MM.1S (cell line): ENCODE results near the gene SGK1.

Experiments used
- EZH2 ChIP-seq: fragments of 300-600 bp; sonication (generic); optimal IDR thresholded peaks from 2 replicates; pipeline ENCODE3; 2017; ENCODE audit warnings: low read depth, mild to moderate bottlenecking, antibody characterized with exemption, low read length, mixed read lengths
- EZH2phosphoT487 ChIP-seq: fragments of 300-600 bp; sonication (generic); IDR thresholded peaks from 2 replicates; pipeline ENCODE4 v1.6.1; 2018; ENCODE audit warnings: antibody characterized with exemption, low read length
- TF ChIP-seq, protein P1 (sequence below): fragments of 300-600 bp; sonication (generic); IDR thresholded peaks from 2 replicates; pipeline ENCODE4 v1.5.1; 2016; ENCODE audit warnings: antibody characterized with exemption, low read length, mixed read lengths

DNA sequence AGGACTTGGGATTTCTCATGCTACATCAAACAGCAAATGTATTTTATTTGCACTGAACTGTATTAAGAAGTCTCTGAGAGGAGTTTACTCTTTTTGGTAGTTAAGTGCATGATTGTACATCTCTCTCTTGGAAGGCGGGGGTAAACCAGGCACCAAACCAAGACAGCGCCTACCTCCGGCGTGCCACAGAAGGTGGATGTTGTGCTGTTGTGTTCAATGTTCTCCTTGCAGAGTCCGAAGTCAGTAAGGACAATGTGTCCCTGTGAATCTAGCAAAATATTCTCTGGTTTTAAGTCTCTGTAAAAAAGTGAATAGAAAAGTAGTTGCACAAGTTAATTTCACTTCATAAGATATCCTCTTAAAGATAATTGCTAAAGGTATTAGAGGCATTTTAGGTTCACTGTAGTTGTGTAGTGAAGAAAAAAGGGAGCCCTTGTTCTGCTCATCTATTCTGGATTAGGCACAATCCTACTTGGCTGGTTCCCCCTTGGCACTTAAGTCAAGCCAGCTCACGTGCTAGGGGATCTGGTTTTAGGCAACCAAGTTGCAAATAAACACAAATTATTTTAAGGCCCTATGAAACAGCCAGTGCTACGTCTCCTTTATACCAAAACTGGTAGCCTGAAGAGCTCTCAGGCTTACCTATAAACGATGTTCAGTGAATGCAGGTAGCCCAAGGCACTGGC, 145.7 kb downstream of the SGK1 start:
- TF ChIP-seq, protein P1, sequence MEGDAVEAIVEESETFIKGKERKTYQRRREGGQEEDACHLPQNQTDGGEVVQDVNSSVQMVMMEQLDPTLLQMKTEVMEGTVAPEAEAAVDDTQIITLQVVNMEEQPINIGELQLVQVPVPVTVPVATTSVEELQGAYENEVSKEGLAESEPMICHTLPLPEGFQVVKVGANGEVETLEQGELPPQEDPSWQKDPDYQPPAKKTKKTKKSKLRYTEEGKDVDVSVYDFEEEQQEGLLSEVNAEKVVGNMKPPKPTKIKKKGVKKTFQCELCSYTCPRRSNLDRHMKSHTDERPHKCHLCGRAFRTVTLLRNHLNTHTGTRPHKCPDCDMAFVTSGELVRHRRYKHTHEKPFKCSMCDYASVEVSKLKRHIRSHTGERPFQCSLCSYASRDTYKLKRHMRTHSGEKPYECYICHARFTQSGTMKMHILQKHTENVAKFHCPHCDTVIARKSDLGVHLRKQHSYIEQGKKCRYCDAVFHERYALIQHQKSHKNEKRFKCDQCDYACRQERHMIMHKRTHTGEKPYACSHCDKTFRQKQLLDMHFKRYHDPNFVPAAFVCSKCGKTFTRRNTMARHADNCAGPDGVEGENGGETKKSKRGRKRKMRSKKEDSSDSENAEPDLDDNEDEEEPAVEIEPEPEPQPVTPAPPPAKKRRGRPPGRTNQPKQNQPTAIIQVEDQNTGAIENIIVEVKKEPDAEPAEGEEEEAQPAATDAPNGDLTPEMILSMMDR = no peak
- TF ChIP-seq EZH2phosphoT487 (no peak), EZH2 (no peak)
